Keratinocyte (primary cell): ENCODE measurements around the gene TBC1D2.

Source experiments
- CTCF ChIP-seq, 3 experiments: IDR thresholded peaks in 1 of 3; conservative IDR thresholded peaks in 1 of 3; optimal IDR thresholded peaks in 1 of 3; 2 replicates in 2 of 3; 3 replicates in 1 of 3; pipeline versions ENCODE3 to v1.5.1; 2011; ENCODE audit warnings: low read length in 3 of 3, mild to moderate bottlenecking in 3 of 3, moderate library complexity in 2 of 3, control low read depth in 1 of 3, inconsistent platforms in 1 of 3; ENCODE audit not compliant: insufficient read depth in 2 of 3; ENCODE audit errors: extremely low read depth in 1 of 3
- EZH2 ChIP-seq: IDR thresholded peaks from one replicate; pipeline ENCODE4 v1.6.1; 2012; ENCODE audit warnings: inconsistent platforms, mild to moderate bottlenecking, low read length, moderate library complexity

- TF ChIP-seq CTCF (optimal IDR thresholded peaks at IDR 0.05 in 1 of 3, IDR thresholded peaks at IDR 0.05 in 1 of 3, conservative IDR thresholded peaks at IDR 0.05 in 1 of 3; ENCODE audit: extremely low read depth in 1 of 3, insufficient read depth in 2 of 3, low read length in 3 of 3) (no peak), EZH2 (no peak)
Observed at GRCh38 chr9:98217255-98217654, 38.2 kb downstream of the TBC1D2 start.
